ENCODE measurements around the gene SCFD2. TPM values are rescaled to one million over a fixed set of nuclear protein-coding genes. Genes with fewer than 3 reads are reported as not detected.
A peak's percentile ranks its signal among the peaks of the same experiment; 100 is the strongest.

The SCFD2 gene
- total RNA-seq, 1 donor from 2014 or later = 11.9 TPM

DNA sequence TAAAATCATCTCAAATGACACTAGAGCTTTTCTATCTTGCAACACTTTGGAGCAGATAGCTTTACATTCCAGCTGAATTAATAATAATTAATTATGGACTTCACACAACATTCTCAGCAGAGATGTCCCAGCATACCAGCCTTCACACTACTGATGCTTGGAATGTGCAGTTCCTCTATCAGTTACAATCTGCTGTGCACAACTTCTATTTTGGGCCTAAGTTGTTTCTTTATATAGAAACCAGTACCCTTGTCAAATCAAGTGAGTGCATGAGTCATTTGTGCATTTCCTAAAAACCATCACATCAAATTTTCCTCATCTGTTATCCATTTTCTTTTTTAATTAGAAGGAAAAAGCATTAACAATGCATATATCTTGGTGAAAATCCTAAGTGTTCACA is 512.5 kb downstream of the SCFD2 start:
- DNase-seq (ENCODE audit: low read depth) = peak; percentile 79
- no peaks in the 10 kb centered on the region for H3K36me3 ChIP-seq (ENCODE audit: insufficient read depth, low read length)
- peaks cover 4% of the 10 kb centered on the region for H3K9me3 ChIP-seq (ENCODE audit: insufficient read depth, low read depth, low read length)
- H3K27me3 Mint-ChIP-seq (ENCODE audit: low read depth, unreplicated experiment) = peaks cover 8% of the 10 kb centered on the region
- H2AFZ ChIP-seq (ENCODE audit: low read depth, low read length) = no peak overlapping the region
- no peaks in the 10 kb centered on the region for H3K36me3 Mint-ChIP-seq (ENCODE audit: low read depth, unreplicated experiment)
- peaks cover 18% of the 10 kb centered on the region for H3K9me3 Mint-ChIP-seq (ENCODE audit: unreplicated experiment)
- H3K27ac ChIP-seq (ENCODE audit: low read depth, low read length) = no peak overlapping the region
- H3K79me2 ChIP-seq (ENCODE audit: insufficient read depth, low read length) = no peaks in the 10 kb centered on the region
- peak; percentile 52 for FAIRE-seq
- no peaks in the 10 kb centered on the region for H3K27me3 ChIP-seq (ENCODE audit: insufficient read depth, low read length)
- H3K4me2 ChIP-seq (ENCODE audit: low read length) = peak overlapping the region; percentile 13
- H4K20me1 ChIP-seq (ENCODE audit: insufficient read depth, low read length) = no peaks in the 10 kb centered on the region
- H3K4me3 ChIP-seq (ENCODE audit: insufficient read depth, low read depth, low read length) = no peak overlapping the region
- no peak overlapping the region for H3K4me3 Mint-ChIP-seq (ENCODE audit: unreplicated experiment)
- peaks cover 35% of the 10 kb centered on the region for H3K4me1 Mint-ChIP-seq (ENCODE audit: low read depth, unreplicated experiment)
- no peak overlapping the region for H3K9ac ChIP-seq (ENCODE audit: low read length)
- TF ChIP-seq, protein P1, sequence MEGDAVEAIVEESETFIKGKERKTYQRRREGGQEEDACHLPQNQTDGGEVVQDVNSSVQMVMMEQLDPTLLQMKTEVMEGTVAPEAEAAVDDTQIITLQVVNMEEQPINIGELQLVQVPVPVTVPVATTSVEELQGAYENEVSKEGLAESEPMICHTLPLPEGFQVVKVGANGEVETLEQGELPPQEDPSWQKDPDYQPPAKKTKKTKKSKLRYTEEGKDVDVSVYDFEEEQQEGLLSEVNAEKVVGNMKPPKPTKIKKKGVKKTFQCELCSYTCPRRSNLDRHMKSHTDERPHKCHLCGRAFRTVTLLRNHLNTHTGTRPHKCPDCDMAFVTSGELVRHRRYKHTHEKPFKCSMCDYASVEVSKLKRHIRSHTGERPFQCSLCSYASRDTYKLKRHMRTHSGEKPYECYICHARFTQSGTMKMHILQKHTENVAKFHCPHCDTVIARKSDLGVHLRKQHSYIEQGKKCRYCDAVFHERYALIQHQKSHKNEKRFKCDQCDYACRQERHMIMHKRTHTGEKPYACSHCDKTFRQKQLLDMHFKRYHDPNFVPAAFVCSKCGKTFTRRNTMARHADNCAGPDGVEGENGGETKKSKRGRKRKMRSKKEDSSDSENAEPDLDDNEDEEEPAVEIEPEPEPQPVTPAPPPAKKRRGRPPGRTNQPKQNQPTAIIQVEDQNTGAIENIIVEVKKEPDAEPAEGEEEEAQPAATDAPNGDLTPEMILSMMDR (IDR thresholded peaks at IDR 0.05; ENCODE audit: insufficient read depth, low read depth, low read length) = no peak
- TF ChIP-seq EZH2 (IDR thresholded peaks at IDR 0.05; ENCODE audit: insufficient read depth, low read length) = no peak
- peaks cover 4% of the 10 kb centered on the region for H3K4me1 ChIP-seq (ENCODE audit: insufficient read depth, low read length)
- H3K27ac Mint-ChIP-seq (ENCODE audit: unreplicated experiment) = no peak overlapping the region

DNA sequence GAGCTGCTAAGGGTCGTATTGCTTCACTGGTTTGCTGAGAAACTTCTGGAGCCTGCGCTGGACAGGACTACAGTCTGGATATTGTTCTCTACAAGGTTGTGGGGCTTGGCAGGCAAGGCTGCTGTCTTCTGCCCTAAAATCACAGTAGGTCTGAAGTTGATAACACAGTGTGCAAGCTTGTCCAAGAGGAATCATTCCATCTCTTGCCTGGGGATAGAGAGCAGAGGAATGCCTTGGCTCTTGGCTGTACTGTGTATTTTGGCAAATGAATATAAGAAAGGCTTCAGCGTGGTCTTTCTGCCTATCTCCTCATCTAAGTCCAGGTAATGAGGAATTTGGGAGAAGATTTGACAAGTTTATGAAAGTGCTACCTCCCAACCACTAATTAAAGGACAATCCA is 513.1 kb downstream of the SCFD2 start:
- no peak for TF ChIP-seq EZH2 (IDR thresholded peaks at IDR 0.05; ENCODE audit: insufficient read depth, low read length)
- TF ChIP-seq, protein P1 (IDR thresholded peaks at IDR 0.05; ENCODE audit: insufficient read depth, low read depth, low read length) = no peak
- Mint-ChIP-seq H3K27ac (ENCODE audit: unreplicated experiment) (no peak overlapping the region), H3K4me1 (ENCODE audit: low read depth, unreplicated experiment) (peaks cover 35% of the 10 kb centered on the region), H3K9me3 (ENCODE audit: unreplicated experiment) (peaks cover 12% of the 10 kb centered on the region), H3K4me3 (ENCODE audit: unreplicated experiment) (no peak overlapping the region), H3K36me3 (ENCODE audit: low read depth, unreplicated experiment) (no peaks in the 10 kb centered on the region), H3K27me3 (ENCODE audit: low read depth, unreplicated experiment) (peaks cover 8% of the 10 kb centered on the region)
- Histone ChIP-seq H3K9ac (ENCODE audit: low read length) (no peak overlapping the region), H3K4me2 (ENCODE audit: low read length) (peak overlapping the region; percentile 13), H3K27me3 (ENCODE audit: insufficient read depth, low read length) (no peaks in the 10 kb centered on the region), H3K27ac (ENCODE audit: low read depth, low read length) (no peak overlapping the region), H2AFZ (ENCODE audit: low read depth, low read length) (no peak overlapping the region), H3K9me3 (ENCODE audit: insufficient read depth, low read depth, low read length) (peaks cover 4% of the 10 kb centered on the region), H3K79me2 (ENCODE audit: insufficient read depth, low read length) (no peaks in the 10 kb centered on the region), H3K4me1 (ENCODE audit: insufficient read depth, low read length) (peaks cover 4% of the 10 kb centered on the region), H3K4me3 (ENCODE audit: insufficient read depth, low read depth, low read length) (no peak overlapping the region), H4K20me1 (ENCODE audit: insufficient read depth, low read length) (no peaks in the 10 kb centered on the region), H3K36me3 (ENCODE audit: insufficient read depth, low read length) (no peaks in the 10 kb centered on the region)
- DNase-seq (ENCODE audit: low read depth) (peak; percentile 16), FAIRE-seq (no peak)

DNA sequence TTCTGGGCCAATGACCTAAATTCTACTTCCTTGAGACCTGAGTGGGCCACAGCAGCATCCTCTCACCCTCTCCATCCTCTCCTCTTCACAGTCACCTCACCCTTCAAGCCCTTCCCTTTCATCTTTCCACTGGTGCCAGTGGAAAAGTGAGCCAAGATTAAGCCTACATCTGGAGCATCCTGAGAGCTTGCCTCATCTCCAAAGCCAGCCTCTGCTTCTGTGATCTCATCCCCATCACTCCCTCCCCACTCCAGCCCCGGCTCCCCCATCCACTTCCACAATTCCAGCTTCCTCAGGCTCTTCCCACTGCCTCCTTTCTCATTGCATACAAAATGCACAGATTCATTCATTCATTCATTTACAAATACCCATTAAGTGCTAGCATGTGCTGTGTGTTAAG is 513.8 kb downstream of the SCFD2 start:
- Histone ChIP-seq H3K79me2 (ENCODE audit: insufficient read depth, low read length) (no peaks in the 10 kb centered on the region), H3K4me2 (ENCODE audit: low read length) (no peak overlapping the region), H3K4me3 (ENCODE audit: insufficient read depth, low read depth, low read length) (no peak overlapping the region), H3K9ac (ENCODE audit: low read length) (no peak overlapping the region), H3K27ac (ENCODE audit: low read depth, low read length) (no peak overlapping the region), H2AFZ (ENCODE audit: low read depth, low read length) (no peak overlapping the region), H3K9me3 (ENCODE audit: insufficient read depth, low read depth, low read length) (no peaks in the 10 kb centered on the region), H3K27me3 (ENCODE audit: insufficient read depth, low read length) (no peaks in the 10 kb centered on the region), H4K20me1 (ENCODE audit: insufficient read depth, low read length) (no peaks in the 10 kb centered on the region), H3K4me1 (ENCODE audit: insufficient read depth, low read length) (peaks cover 4% of the 10 kb centered on the region), H3K36me3 (ENCODE audit: insufficient read depth, low read length) (no peaks in the 10 kb centered on the region)
- peaks cover 5% of the 10 kb centered on the region for H3K9me3 Mint-ChIP-seq (ENCODE audit: unreplicated experiment)
- no peaks in the 10 kb centered on the region for H3K36me3 Mint-ChIP-seq (ENCODE audit: low read depth, unreplicated experiment)
- FAIRE-seq (no peak), DNase-seq (ENCODE audit: low read depth) (no peak)
- no peak overlapping the region for H3K4me3 Mint-ChIP-seq (ENCODE audit: unreplicated experiment)
- H3K27ac Mint-ChIP-seq (ENCODE audit: unreplicated experiment) = no peak overlapping the region
- H3K27me3 Mint-ChIP-seq (ENCODE audit: low read depth, unreplicated experiment) = peaks cover 8% of the 10 kb centered on the region
- peaks cover 35% of the 10 kb centered on the region for H3K4me1 Mint-ChIP-seq (ENCODE audit: low read depth, unreplicated experiment)
- TF ChIP-seq, protein P1 (IDR thresholded peaks at IDR 0.05; ENCODE audit: insufficient read depth, low read depth, low read length) = no peak
- no peak for TF ChIP-seq EZH2 (IDR thresholded peaks at IDR 0.05; ENCODE audit: insufficient read depth, low read length)

Measured in astrocyte (in vitro differentiated cells and primary cell).